Mammary epithelial cell (primary cell): ENCODE results near the gene MEGF6.

Experiments used
- CTCF ChIP-seq, 2 donors: IDR thresholded peaks in 1 of 2; conservative IDR thresholded peaks in 1 of 2; 2 replicates each; pipeline ENCODE4 v1.5.1; 2011 to 2012; ENCODE audit warnings: inconsistent platforms in 2 of 2, low read length in 2 of 2, mild to moderate bottlenecking in 2 of 2, control low read depth in 1 of 2, low read depth in 1 of 2; ENCODE audit not compliant: insufficient read depth in 1 of 2; ENCODE audit errors: extremely low read depth in 1 of 2
- EZH2 ChIP-seq: IDR thresholded peaks from 2 replicates; pipeline ENCODE4 v1.6.1; 2012; ENCODE audit warnings: low read length, inconsistent platforms, borderline replicate concordance

GRCh38 chr1:3578906-3579305 is 32.4 kb downstream of the MEGF6 start:
- TF ChIP-seq CTCF (conservative IDR thresholded peaks at IDR 0.05 in 1 of 2, IDR thresholded peaks at IDR 0.05 in 1 of 2; ENCODE audit: extremely low read depth in 1 of 2, insufficient read depth in 1 of 2, low read depth in 1 of 2, low read length in 2 of 2) = no peak
- no peak for TF ChIP-seq EZH2
